G401 (cell line): ENCODE measurements around the gene DNAJC5. TPM values are rescaled to one million over a fixed set of nuclear protein-coding genes. Genes with fewer than 3 reads are reported as not detected.
"Not testable (repeated sequence)": the region's sequence is repeated elsewhere in the genome, so short reads cannot be mapped to it uniquely, and the experiment has no call there.

Source experiments
- DNase-seq: peaks from one replicate; pipeline ENCODE4 v3.0.0-alpha.2; 2015; ENCODE audit warnings: low spot score
- in situ Hi-C: cut with HindIII; loops from 2 replicates; pipeline ENCODE4 v1.10.0; 2016; ENCODE audit warnings: low sequenced_read_pairs, mixed read lengths
- total RNA-seq: library from RNA; depleted of rRNA; stranded (reverse); fragments of >200 nt; shearing (Covaris generic); gene quantifications from 2 replicates; pipeline ENCODE4 v1.2.3, GENCODE V29; 2014

DNAJC5 gene
- total RNA-seq, 1 experiment from 2014 or later: 43.6 TPM

GRCh38 chr20:63897978-63898561 is 3.1 kb downstream of the DNAJC5 start:
- DNase-seq: no peak
- in situ Hi-C loops: no loop called here

GRCh38 chr20:63898882-63899558 is 4.1 kb downstream of the DNAJC5 start:
- in situ Hi-C loops: no loop called here
- DNase-seq: no peak

- DNase-seq: no peak
- in situ Hi-C loops: no loop called here
Observed at GRCh38 chr20:63900413-63900812, 5.5 kb downstream of the DNAJC5 start.

GRCh38 chr20:63903796-63904561 is 9.1 kb downstream of the DNAJC5 start:
- DNase-seq: no peak
- in situ Hi-C loops: no loop called here

GRCh38 chr20:63908008-63908682 is 13.2 kb downstream of the DNAJC5 start:
- in situ Hi-C loops: no loop called here
- no peak for DNase-seq

GRCh38 chr20:63911176-63911575 is 16.2 kb downstream of the DNAJC5 start:
- in situ Hi-C loops: no loop called here
- peak; percentile 71 for DNase-seq

GRCh38 chr20:63913768-63914167 is 18.8 kb downstream of the DNAJC5 start:
- DNase-seq: no peak
- in situ Hi-C loops: no loop called here

GRCh38 chr20:63915471-63915870 is 20.5 kb downstream of the DNAJC5 start:
- DNase-seq: no peak
- in situ Hi-C loops: no loop called here

- DNase-seq, in situ Hi-C loops: not testable (repeated sequence)
Observed at GRCh38 chr20:63916371-63916939, 21.5 kb downstream of the DNAJC5 start.

- in situ Hi-C loops: no loop called here
- no peak for DNase-seq
Observed at GRCh38 chr20:63917811-63918210, 22.9 kb downstream of the DNAJC5 start.

- no peak for DNase-seq
- in situ Hi-C loops: no loop called here
Observed at GRCh38 chr20:63919130-63919529, 24.2 kb downstream of the DNAJC5 start.

- in situ Hi-C loops: no loop called here
Observed at GRCh38 chr20:63920226-63920625, 25.3 kb downstream of the DNAJC5 start.

GRCh38 chr20:63923651-63924050 is 28.7 kb downstream of the DNAJC5 start:
- in situ Hi-C loops: no loop called here
- DNase-seq: no peak

More at GRCh38 chr20:63920226-63920625, 25.3 kb downstream of the DNAJC5 start:
- no peak for DNase-seq

GRCh38 chr20:63924241-63924640 is 29.3 kb downstream of the DNAJC5 start:
- no peak for DNase-seq
- in situ Hi-C loops: no loop called here

- in situ Hi-C loops: no loop called here
- DNase-seq: no peak
Observed at GRCh38 chr20:63926298-63926697, 31.4 kb downstream of the DNAJC5 start.

- in situ Hi-C loops: no loop called here
- DNase-seq: no peak
Observed at GRCh38 chr20:63929071-63929470, 34.1 kb downstream of the DNAJC5 start.

- in situ Hi-C loops, DNase-seq: not testable (repeated sequence)
Observed at GRCh38 chr20:63929473-63929883, 34.6 kb downstream of the DNAJC5 start.

GRCh38 chr20:63930971-63931553 is 36.1 kb downstream of the DNAJC5 start:
- DNase-seq: no peak

GRCh38 chr20:63931735-63932134 is 36.8 kb downstream of the DNAJC5 start:
- in situ Hi-C loops: no loop called here
- no peak for DNase-seq

More at GRCh38 chr20:63930971-63931553, 36.1 kb downstream of the DNAJC5 start:
- in situ Hi-C loops: no loop called here
